HEK293 (cell line): Measurements from ENCODE around the gene CTXN2.

Experiments
- CTCF ChIA-PET: fragments of 350-600 bp; formaldehyde crosslinking; extraction: SDS; loops from one replicate; lab custom pipeline; 2021; ENCODE audit warnings: antibody characterized with exemption; lab: Yijun Ruan, JAX
- POLR2A ChIA-PET: fragments of 300-600 bp; formaldehyde crosslinking; extraction: SDS; loops from one replicate; lab custom pipeline; 2020; ENCODE audit warnings: antibody characterized with exemption, inconsistent platforms; lab: Yijun Ruan, JAX
- H3K27ac ChIP-seq: fragments of 200-500 bp; sonication (Bioruptor generic); 2 replicates; pipeline ENCODE4 v1.5.1; 2014; ENCODE audit warnings: low read depth, low read length, control low read depth, inconsistent platforms; ENCODE audit errors: extremely low read depth
- H3K36me3 ChIP-seq, 2 experiments: fragments of 200-500 bp in 1 of 2; sonication (Bioruptor generic) in 1 of 2; 1 replicate in 1 of 2; 2 replicates in 1 of 2; pipeline ENCODE4 v1.5.1; 2014 to 2017; ENCODE audit warnings: inconsistent platforms in 2 of 2, low read length in 2 of 2; ENCODE audit not compliant: control insufficient read depth in 2 of 2, insufficient read depth in 1 of 2
- H3K4me1 ChIP-seq: fragments of 200-500 bp; sonication (Bioruptor generic); 2 replicates; pipeline ENCODE4 v1.5.1; 2014; ENCODE audit warnings: mild to moderate bottlenecking, low read length, inconsistent platforms; ENCODE audit not compliant: control insufficient read depth, insufficient read depth
- H3K4me3 ChIP-seq: 2 replicates; pipeline ENCODE4 v1.5.1; 2011; ENCODE audit warnings: low read depth, mild to moderate bottlenecking, control low read depth, low read length, moderate library complexity
- H3K9me3 ChIP-seq: fragments of 200-500 bp; sonication (Bioruptor generic); 2 replicates; pipeline ENCODE4 v1.5.1; 2014; ENCODE audit warnings: low read depth, low read length, inconsistent platforms; ENCODE audit not compliant: control insufficient read depth, insufficient read depth
- KLF8 ChIP-seq: fragments of 450-650 bp; formaldehyde crosslinking; IDR thresholded peaks from 2 replicates; pipeline ENCODE4 v1.5.1; 2016; ENCODE audit warnings: missing biosample characterization, missing genetic modification characterization
- KLF9 ChIP-seq: fragments of 450-650 bp; formaldehyde crosslinking; IDR thresholded peaks from 2 replicates; pipeline ENCODE4 v1.5.1; 2016; ENCODE audit warnings: missing biosample characterization, missing genetic modification characterization, low read depth
- SETDB1 ChIP-seq: IDR thresholded peaks from one replicate; pipeline ENCODE4 v1.6.1; 2017; ENCODE audit warnings: mild to moderate bottlenecking, low read length, moderate library complexity, mixed read lengths; ENCODE audit not compliant: insufficient read length
- SP7 ChIP-seq: fragments of 450-650 bp; formaldehyde crosslinking; IDR thresholded peaks from 2 replicates; pipeline ENCODE4 v1.5.1; 2016; ENCODE audit warnings: missing biosample characterization, missing genetic modification characterization
- TCF7L2 ChIP-seq: IDR thresholded peaks from 2 replicates; pipeline ENCODE4 v1.6.1; 2011; ENCODE audit warnings: low read depth, mild to moderate bottlenecking, inconsistent platforms, low read length, moderate library complexity, borderline replicate concordance
- ZFP3 ChIP-seq: fragments of 450-650 bp; formaldehyde crosslinking; IDR thresholded peaks from 2 replicates; pipeline ENCODE4 v1.5.1; 2016; ENCODE audit warnings: low read depth, missing biosample characterization, missing genetic modification characterization
- ZNF10 ChIP-seq: fragments of 450-650 bp; formaldehyde crosslinking; IDR thresholded peaks from 2 replicates; pipeline ENCODE4 v1.5.1; 2017; ENCODE audit warnings: missing biosample characterization, missing genetic modification characterization
- ZNF155 ChIP-seq: fragments of 450-650 bp; formaldehyde crosslinking; IDR thresholded peaks from 2 replicates; pipeline ENCODE4 v1.5.1; 2016; ENCODE audit warnings: missing biosample characterization, missing genetic modification characterization
- ZNF248 ChIP-seq: fragments of 450-650 bp; formaldehyde crosslinking; IDR thresholded peaks from 2 replicates; pipeline ENCODE4 v1.5.1; 2017; ENCODE audit warnings: missing biosample characterization, missing genetic modification characterization
- ZNF341 ChIP-seq: fragments of 450-650 bp; formaldehyde crosslinking; IDR thresholded peaks from 2 replicates; pipeline ENCODE4; 2016; ENCODE audit warnings: low read depth, missing biosample characterization, missing genetic modification characterization
- ZNF354C ChIP-seq: fragments of 450-650 bp; formaldehyde crosslinking; IDR thresholded peaks from 2 replicates; pipeline ENCODE4 v1.5.1; 2016; ENCODE audit warnings: missing biosample characterization, missing genetic modification characterization, low read depth, borderline replicate concordance
- ZNF391 ChIP-seq: fragments of 450-650 bp; formaldehyde crosslinking; IDR thresholded peaks from 2 replicates; pipeline ENCODE4 v1.5.1; 2016; ENCODE audit warnings: low read depth, missing biosample characterization, missing genetic modification characterization, borderline replicate concordance
- ZNF416 ChIP-seq: fragments of 450-650 bp; formaldehyde crosslinking; IDR thresholded peaks from 2 replicates; pipeline ENCODE4 v1.5.1; 2016; ENCODE audit warnings: missing biosample characterization, missing genetic modification characterization
- ZNF426 ChIP-seq: fragments of 450-650 bp; formaldehyde crosslinking; IDR thresholded peaks from 2 replicates; pipeline ENCODE4 v1.5.1; 2017; ENCODE audit warnings: missing biosample characterization, missing genetic modification characterization, mild to moderate bottlenecking, inconsistent platforms, moderate library complexity
- ZNF433 ChIP-seq: fragments of 450-650 bp; formaldehyde crosslinking; IDR thresholded peaks from 2 replicates; pipeline ENCODE4 v1.5.1; 2016; ENCODE audit warnings: missing biosample characterization, missing genetic modification characterization, low read depth
- ZNF560 ChIP-seq: fragments of 450-650 bp; formaldehyde crosslinking; IDR thresholded peaks from 2 replicates; pipeline ENCODE4 v1.5.1; 2017; ENCODE audit warnings: missing biosample characterization, missing genetic modification characterization, borderline replicate concordance
- ZNF596 ChIP-seq: fragments of 450-650 bp; IDR thresholded peaks from 2 replicates; pipeline ENCODE4 v1.5.0; 2018; ENCODE audit warnings: missing biosample characterization, mild to moderate bottlenecking, missing genetic modification characterization, moderate library complexity
- ZNF776 ChIP-seq: fragments of 450-650 bp; formaldehyde crosslinking; IDR thresholded peaks from 2 replicates; pipeline ENCODE4 v1.5.0; 2017; ENCODE audit warnings: missing biosample characterization, missing genetic modification characterization, borderline replicate concordance
- TF ChIP-seq, protein P1 (sequence below): fragments of 450-650 bp; formaldehyde crosslinking; IDR thresholded peaks from 2 replicates; pipeline ENCODE4 v1.5.1; 2016; ENCODE audit warnings: missing biosample characterization, missing genetic modification characterization, low read depth
- TF ChIP-seq, protein P2 (sequence below): fragments of 450-650 bp; formaldehyde crosslinking; IDR thresholded peaks from 2 replicates; pipeline ENCODE4 v1.5.1; 2016; ENCODE audit warnings: missing biosample characterization, missing genetic modification characterization
- TF ChIP-seq, protein P3 (sequence below): fragments of 450-650 bp; formaldehyde crosslinking; IDR thresholded peaks from 2 replicates; pipeline ENCODE4 v1.5.1; 2016; ENCODE audit warnings: missing biosample characterization, missing genetic modification characterization, borderline replicate concordance
- TF ChIP-seq, protein P4 (sequence below): fragments of 450-650 bp; formaldehyde crosslinking; IDR thresholded peaks from 2 replicates; pipeline ENCODE4 v1.5.1; 2016; ENCODE audit warnings: missing biosample characterization, missing genetic modification characterization

CTXN2 gene

DNA sequence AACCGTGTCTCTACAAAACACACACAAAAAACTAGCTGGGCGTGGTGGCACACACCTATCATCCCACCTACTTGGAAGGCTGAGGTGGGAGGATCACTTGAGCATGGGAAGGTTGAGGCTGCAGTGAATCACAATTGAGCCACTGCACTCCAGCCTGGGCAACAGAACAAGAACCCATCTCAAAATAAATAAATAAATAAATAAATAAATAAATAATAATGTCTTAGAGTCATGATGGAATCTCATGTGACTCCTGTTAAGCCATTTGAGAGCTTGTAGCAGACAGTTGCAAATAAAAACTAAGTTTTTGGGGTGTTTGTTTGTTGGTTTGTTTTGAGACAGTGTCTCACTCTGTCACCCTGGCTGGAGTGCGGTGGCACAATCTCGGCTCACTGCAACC lies 47.9 kb downstream of the CTXN2 start (continued):
- TF ChIP-seq TCF7L2 (no peak), SETDB1 (no peak), ZNF433 (tag by site-specific recombination) (peak; percentile 31; the same call in 1 of the 2 replicates), ZNF155 (no peak), KLF8 (tag by site-specific recombination) (no peak), ZNF354C (tag by site-specific recombination) (no peak), SP7 (tag by site-specific recombination) (no peak), ZNF776 (tag by site-specific recombination) (no peak), ZNF10 (no peak), ZNF248 (tag by site-specific recombination) (no peak)
- TF ChIP-seq, protein P1, sequence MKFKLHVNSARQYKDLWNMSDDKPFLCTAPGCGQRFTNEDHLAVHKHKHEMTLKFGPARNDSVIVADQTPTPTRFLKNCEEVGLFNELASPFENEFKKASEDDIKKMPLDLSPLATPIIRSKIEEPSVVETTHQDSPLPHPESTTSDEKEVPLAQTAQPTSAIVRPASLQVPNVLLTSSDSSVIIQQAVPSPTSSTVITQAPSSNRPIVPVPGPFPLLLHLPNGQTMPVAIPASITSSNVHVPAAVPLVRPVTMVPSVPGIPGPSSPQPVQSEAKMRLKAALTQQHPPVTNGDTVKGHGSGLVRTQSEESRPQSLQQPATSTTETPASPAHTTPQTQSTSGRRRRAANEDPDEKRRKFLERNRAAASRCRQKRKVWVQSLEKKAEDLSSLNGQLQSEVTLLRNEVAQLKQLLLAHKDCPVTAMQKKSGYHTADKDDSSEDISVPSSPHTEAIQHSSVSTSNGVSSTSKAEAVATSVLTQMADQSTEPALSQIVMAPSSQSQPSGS, result no peak

DNA sequence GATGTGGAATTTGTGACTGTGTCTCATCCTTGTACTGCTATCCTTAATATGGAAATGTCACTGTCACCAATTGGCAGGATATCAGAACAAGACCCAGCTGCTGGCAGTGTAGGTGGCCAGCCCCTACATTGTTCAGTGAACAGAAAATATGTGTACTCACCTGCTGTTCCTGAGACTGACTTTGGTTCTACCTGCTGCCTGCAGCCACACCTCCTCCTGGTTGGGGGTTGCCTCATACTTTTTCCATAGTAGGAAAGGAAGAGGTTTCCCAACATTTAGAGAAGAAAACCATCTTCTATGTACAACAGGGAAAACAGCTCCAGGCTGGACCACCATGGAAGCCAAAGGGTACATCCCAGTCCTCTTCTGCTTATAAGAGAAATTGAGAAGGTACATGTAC lies 50.5 kb downstream of the CTXN2 start:
- no peaks in the 10 kb centered on the region for H3K4me1 ChIP-seq
- POLR2A ChIA-PET, result no interaction called here
- TF ChIP-seq ZNF426 (no peak), ZNF596 (no peak), ZNF560 (tag by site-specific recombination) (no peak), ZFP3 (tag by site-specific recombination) (no peak), KLF9 (no peak), ZNF391 (tag by site-specific recombination) (no peak), ZNF416 (no peak), ZNF341 (tag by site-specific recombination) (no peak)
- TF ChIP-seq, protein P2, sequence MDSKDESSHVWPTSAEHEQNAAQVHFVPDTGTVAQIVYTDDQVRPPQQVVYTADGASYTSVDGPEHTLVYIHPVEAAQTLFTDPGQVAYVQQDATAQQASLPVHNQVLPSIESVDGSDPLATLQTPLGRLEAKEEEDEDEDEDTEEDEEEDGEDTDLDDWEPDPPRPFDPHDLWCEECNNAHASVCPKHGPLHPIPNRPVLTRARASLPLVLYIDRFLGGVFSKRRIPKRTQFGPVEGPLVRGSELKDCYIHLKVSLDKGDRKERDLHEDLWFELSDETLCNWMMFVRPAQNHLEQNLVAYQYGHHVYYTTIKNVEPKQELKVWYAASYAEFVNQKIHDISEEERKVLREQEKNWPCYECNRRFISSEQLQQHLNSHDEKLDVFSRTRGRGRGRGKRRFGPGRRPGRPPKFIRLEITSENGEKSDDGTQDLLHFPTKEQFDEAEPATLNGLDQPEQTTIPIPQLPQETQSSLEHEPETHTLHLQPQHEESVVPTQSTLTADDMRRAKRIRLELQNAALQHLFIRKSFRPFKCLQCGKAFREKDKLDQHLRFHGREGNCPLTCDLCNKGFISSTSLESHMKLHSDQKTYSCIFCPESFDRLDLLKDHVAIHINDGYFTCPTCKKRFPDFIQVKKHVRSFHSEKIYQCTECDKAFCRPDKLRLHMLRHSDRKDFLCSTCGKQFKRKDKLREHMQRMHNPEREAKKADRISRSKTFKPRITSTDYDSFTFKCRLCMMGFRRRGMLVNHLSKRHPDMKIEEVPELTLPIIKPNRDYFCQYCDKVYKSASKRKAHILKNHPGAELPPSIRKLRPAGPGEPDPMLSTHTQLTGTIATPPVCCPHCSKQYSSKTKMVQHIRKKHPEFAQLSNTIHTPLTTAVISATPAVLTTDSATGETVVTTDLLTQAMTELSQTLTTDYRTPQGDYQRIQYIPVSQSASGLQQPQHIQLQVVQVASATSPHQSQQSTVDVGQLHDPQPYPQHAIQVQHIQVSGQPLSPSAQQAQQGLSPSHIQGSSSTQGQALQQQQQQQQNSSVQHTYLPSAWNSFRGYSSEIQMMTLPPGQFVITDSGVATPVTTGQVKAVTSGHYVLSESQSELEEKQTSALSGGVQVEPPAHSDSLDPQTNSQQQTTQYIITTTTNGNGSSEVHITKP (tag by site-specific recombination), result no peak
- TF ChIP-seq, protein P3, sequence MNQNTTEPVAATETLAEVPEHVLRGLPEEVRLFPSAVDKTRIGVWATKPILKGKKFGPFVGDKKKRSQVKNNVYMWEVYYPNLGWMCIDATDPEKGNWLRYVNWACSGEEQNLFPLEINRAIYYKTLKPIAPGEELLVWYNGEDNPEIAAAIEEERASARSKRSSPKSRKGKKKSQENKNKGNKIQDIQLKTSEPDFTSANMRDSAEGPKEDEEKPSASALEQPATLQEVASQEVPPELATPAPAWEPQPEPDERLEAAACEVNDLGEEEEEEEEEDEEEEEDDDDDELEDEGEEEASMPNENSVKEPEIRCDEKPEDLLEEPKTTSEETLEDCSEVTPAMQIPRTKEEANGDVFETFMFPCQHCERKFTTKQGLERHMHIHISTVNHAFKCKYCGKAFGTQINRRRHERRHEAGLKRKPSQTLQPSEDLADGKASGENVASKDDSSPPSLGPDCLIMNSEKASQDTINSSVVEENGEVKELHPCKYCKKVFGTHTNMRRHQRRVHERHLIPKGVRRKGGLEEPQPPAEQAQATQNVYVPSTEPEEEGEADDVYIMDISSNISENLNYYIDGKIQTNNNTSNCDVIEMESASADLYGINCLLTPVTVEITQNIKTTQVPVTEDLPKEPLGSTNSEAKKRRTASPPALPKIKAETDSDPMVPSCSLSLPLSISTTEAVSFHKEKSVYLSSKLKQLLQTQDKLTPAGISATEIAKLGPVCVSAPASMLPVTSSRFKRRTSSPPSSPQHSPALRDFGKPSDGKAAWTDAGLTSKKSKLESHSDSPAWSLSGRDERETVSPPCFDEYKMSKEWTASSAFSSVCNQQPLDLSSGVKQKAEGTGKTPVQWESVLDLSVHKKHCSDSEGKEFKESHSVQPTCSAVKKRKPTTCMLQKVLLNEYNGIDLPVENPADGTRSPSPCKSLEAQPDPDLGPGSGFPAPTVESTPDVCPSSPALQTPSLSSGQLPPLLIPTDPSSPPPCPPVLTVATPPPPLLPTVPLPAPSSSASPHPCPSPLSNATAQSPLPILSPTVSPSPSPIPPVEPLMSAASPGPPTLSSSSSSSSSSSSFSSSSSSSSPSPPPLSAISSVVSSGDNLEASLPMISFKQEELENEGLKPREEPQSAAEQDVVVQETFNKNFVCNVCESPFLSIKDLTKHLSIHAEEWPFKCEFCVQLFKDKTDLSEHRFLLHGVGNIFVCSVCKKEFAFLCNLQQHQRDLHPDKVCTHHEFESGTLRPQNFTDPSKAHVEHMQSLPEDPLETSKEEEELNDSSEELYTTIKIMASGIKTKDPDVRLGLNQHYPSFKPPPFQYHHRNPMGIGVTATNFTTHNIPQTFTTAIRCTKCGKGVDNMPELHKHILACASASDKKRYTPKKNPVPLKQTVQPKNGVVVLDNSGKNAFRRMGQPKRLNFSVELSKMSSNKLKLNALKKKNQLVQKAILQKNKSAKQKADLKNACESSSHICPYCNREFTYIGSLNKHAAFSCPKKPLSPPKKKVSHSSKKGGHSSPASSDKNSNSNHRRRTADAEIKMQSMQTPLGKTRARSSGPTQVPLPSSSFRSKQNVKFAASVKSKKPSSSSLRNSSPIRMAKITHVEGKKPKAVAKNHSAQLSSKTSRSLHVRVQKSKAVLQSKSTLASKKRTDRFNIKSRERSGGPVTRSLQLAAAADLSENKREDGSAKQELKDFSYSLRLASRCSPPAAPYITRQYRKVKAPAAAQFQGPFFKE (tag by site-specific recombination), result no peak
- TF ChIP-seq, protein P4, sequence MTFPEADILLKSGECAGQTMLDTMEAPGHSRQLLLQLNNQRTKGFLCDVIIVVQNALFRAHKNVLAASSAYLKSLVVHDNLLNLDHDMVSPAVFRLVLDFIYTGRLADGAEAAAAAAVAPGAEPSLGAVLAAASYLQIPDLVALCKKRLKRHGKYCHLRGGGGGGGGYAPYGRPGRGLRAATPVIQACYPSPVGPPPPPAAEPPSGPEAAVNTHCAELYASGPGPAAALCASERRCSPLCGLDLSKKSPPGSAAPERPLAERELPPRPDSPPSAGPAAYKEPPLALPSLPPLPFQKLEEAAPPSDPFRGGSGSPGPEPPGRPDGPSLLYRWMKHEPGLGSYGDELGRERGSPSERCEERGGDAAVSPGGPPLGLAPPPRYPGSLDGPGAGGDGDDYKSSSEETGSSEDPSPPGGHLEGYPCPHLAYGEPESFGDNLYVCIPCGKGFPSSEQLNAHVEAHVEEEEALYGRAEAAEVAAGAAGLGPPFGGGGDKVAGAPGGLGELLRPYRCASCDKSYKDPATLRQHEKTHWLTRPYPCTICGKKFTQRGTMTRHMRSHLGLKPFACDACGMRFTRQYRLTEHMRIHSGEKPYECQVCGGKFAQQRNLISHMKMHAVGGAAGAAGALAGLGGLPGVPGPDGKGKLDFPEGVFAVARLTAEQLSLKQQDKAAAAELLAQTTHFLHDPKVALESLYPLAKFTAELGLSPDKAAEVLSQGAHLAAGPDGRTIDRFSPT (tag by site-specific recombination), result no peak

More for the DNA sequence above, 50.5 kb downstream of the CTXN2 start:
- Histone ChIP-seq H3K4me3 (no peak overlapping the region), H3K9me3 (no peaks in the 10 kb centered on the region), H3K36me3 (no peaks in the 10 kb centered on the region), H3K27ac (no peak overlapping the region)
- CTCF ChIA-PET, result interaction anchor here (0.6 kb wide), 1 partner anchor 35 kb away, joined by 3 read pairs; no protein-coding TSS in a partner anchor
